Anterior cingulate cortex (tissue), 58 donors: ENCODE data around the gene DNAH17.
A peak's percentile ranks its signal among the peaks of the same experiment; 100 is the strongest.

Experiments used
- DNase-seq, 58 donors: peaks; one replicate each; lab custom pipeline; 2025; lab: John Stamatoyannopoulos, UW

Gene DNAH17

DNA sequence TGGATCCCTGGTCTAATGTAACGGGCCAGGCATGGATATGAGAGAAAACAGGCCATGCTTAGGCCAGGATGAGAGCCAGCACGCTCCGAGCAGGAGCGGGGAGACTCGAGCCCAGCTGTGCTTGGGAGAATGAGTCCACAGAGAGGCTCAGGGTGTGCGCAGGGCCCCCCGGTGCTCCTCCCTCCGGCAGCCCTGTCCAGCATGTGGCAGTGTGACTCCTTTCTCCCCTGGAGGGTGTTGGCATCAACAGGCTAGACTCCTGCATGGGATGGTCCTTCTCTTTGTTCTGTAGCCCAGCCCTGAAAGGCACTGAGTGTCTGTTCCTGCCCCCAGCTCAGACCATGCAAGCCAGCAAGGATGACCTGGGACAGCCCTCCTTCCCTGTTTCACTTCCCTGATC, 175.3 kb downstream of the DNAH17 start:
- DNase-seq = no peak

DNA sequence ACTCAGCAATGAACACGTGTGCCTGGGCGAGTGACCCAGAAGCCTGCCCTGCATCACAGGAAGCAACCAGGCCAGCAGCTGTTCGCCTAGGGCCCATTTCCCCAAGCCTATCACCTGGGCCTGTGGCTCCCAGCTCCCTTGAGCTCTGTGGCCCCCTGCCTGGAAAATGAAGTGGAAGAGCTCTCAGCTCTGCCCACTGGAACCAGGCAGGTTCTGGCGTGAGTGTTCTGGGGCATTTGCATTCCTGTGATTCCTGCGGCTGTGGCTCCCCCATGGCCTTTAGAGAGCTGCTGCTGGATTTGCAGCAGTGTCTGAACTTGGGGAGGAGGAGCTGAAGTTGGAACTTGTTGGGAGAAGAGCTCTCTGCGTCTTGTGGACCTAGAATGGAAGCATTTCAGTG, 175.9 kb downstream of the DNAH17 start:
- no peak for DNase-seq

DNA sequence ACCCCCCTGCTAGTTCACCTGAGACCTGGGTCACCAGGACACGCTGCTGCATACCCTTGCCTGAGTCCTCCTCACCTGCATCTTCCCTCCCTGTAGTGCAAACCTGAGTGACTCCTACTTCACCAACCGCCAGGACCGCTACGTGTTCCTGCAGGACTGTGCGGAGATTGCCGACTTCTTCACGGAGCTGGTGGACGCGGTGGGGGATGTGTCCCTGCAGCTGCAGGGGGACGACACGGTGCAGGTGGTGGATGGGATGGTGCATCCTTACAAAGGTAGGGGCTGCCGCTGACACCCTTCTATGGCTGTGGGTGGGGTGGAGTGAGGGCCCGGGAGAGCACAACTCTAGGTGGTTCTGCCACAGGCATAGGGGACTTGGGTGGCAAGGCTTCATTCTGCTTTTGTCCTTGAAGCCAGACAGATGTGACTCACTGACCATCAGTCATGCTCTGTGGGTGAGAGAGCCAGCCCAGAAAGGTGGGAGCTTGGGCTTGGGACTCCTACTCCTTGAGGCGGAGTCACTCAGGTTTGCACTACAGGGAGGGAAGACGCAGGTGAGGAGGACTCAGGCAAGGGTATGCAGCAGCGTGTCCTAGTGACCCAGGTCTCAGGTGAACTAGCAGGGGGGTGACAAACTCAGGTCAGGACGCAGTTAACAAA, 176.5 kb downstream of the DNAH17 start:
- no peak for DNase-seq

DNA sequence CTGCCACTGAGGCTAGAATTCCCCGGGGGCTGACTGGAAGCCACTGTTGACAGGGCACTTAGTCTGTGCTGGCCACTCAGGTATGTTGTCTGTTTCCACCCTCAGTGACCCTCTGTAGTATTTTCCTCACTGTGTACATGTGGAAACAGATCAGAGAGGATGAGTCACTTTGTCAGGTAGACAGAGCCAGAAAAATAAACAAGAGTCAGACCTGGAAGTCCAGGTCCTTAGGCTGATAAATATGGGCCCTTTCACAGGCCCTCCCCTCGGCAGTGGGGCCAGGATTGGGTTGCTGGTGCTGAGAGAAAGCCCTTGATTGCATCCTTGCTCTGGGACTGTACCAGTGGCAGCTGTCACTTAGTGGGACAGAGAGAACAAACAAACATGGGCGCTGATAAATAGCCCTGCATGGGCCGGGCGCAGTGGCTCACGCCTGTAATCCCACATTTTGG, 177.5 kb downstream of the DNAH17 start:
- no peak for DNase-seq

DNA sequence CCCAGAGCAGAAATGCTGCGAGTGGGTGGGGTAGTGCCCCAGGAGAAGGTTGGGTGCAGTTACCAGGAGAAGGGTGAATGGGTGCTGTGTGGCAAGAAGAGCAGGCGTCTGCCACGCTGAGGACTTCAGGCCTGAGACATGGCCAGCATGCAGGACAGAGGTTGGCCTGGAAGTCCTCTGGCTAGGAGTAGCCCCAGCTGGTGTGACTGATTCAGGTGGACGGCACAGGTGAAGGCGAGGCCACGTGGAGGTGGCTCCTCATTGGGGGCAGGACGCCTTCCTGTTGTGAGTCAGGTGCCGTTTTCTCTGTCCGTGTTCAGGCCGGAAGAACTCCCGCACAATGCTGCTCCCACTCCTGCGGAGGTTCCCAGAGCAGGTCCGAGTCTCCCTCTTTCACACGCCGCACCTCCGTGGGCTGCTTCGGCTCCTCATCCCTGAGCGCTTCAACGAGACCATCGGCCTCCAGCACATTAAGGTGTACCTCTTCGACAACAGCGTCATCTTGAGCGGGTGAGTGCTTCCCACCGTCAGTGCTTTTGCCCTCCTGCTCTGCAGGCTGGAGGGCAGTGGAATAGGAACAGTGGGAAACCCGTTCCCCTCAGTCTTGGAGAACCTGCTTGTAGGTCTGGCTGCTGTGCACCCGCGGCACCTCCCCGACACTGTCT, 178.0 kb downstream of the DNAH17 start:
- no peak for DNase-seq

DNA sequence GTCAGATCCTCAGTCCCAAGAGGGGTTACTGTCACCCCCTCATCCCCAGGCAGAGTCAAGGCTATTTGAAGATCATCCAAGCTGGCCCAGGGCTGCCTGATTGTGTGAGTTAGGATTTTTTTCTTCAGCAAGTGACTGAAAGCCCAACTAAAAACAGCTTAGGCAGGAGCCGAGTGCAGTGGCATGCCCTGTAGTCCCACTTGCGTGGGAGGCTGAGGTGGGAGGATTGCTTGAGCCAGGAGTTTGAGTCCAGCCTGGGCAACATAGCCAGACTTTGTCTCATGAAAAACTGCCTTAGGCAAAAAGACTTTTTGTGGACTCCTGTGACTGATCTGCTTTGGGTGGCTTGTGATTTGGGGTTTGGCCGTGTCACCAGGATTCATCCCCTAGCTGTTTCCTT, 178.8 kb downstream of the DNAH17 start:
- no peak for DNase-seq

DNA sequence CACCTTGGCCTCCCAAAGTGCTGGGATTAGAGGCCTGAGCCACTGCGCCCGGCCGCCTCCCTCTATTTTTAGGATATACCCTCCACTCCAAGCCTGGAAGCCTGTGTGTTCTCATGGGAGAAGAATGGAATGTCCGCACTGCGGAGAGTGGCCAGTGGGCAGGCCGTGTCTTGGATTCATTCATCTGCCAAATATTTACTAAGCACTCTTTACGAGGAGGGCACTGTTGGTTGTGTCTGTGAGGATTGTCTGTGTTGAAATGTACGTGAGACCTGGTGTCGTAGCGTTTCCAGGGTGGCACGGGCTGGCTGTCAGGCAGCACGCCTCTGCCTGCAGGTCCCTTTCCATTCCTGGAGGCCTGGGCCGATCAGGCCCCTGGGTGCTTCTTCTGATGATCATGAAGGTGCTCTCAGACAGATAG, 179.5 kb downstream of the DNAH17 start:
- DNase-seq = no peak

DNA sequence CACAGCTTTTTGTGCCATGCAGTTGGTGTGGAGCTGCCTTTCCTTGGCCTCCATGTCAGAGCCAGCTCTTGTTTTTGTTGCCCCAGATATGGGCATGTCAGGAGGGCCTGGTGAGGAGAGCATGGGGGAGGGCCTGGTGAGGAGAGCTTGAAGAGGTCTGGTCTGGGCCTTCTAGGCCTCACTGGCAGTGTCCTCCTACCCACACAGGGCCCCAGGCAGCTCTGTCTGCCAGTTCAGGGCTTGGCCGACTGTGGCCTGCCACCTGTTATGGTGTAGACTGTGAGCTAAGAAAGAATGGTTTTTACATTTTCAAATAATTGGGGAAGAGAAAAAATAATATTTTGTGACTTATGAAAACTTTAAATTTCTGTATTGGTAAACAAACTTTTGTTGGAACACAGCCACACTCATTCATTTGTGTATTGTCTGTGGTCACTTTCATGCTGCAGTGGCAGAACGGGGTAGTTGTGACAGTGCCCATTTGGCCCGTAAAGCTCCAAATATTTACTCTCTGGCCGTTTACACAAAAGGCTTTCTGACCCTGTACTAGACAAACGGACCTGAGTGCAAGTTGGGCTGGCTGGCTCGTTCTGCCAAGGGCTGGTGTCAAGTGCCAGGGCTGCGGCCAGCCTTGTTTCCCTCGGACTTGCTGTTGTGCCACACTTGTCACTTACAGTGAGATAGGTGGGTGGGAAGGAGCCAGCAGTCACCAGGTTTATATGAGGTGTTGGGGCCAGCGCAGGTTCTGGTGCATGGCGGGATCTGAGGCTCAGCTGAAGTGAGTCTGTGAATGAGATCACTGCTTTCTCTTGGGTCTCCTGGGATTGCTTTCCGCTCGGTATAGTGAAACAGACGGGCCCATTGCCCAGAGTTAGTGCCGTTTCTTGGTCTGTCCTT, 180.5 kb downstream of the DNAH17 start:
- peak in 6 of 58 donors; percentile 10 to 38 (median 26) for DNase-seq

DNA sequence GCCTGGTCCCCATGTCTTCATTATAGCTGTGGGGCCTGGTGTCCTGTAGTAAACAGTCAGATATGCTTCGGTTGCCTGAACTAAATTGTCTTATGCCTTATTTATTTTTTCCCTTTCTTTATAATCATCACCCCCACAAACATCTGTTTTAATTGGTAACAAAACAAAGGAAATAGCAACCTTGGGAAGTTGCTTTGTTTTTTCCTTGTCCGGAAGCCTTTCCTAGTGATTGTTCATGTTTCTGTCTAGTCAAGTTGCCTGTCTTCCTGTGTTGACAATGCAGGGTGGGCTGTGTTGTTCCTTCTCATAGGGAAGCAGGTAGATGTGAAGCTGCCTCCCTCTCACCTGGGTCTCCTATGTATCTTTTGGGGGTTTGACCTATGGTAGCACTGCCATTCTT, 182.0 kb downstream of the DNAH17 start:
- DNase-seq = no peak

DNA sequence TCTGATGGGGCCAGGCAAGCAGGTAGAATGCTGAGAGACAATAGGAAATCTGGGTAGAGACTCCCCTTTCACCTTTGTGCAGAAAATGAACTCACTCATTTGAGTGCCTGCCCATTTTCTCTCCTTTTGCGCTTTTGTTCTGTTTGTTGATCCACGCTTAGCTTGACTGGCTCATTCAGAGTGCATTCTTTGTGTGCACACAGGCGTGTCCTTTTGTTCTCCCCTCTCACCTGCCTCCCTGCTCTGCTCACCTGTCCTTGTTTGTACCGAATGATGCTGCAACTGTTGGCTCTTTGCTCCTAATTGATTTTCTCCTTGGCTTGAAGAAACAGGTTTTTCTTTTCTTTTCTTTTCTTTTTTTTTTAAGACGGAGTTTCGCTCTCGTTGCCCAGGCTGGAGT, 183.0 kb downstream of the DNAH17 start:
- no peak for DNase-seq

DNA sequence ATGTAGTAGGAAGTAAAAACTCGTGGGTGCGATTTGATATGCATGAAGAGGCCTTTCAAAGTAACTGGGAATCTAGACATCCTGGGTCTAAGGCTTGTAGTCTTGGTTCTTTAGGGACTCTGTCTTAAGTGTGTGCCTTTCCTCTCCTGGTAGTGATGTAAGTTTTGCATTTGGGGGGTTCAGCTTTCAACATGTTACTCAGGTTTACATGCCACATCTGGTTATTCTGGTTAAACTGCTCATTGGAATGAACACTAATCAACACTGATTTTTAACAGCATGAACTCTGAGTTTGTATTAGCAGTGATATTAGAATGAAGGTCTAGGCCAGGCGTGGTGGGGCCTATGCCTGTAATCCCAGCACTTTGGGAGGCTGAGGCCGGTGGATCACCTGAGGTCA, 183.6 kb downstream of the DNAH17 start:
- no peak for DNase-seq

DNA sequence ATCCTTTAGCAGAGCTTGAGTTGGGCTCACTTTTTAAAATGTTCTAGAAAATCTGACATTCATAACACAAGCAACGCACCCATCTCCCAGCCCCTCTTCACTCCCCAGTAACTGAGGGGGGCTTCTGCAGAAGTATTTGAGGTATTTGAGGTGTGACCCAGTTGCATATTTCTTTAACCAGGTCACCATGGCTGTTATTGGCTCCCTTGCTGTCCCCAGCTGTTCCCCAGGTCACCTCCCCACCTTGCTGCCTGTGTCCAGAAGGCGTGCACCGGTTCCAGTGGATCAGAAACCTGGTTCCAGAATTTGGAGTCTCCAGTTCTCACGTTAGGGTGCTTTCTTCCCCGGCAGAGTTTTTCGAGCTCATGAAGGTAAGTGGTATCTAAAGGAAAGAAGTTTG, 184.9 kb downstream of the DNAH17 start:
- DNase-seq = no peak

DNA sequence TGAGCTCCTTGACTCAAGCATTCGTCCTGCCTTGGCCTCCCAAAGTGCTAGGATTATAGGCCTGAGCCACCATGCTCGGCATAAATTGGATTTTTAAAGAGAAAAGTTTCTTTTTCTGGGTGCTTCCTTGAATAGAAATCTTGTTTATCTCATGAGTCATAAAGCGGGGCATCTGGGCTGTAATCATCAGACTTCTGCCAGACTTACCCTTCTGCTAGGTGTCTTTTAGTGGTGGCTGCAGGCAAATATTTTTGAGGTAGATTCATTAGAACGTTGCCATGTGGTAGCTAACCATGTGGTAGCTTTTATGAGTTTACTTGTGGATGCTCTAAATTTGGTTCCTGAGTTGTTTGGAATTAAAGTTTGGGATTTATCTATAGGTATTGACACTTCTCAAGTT, 185.4 kb downstream of the DNAH17 start:
- no peak for DNase-seq

DNA sequence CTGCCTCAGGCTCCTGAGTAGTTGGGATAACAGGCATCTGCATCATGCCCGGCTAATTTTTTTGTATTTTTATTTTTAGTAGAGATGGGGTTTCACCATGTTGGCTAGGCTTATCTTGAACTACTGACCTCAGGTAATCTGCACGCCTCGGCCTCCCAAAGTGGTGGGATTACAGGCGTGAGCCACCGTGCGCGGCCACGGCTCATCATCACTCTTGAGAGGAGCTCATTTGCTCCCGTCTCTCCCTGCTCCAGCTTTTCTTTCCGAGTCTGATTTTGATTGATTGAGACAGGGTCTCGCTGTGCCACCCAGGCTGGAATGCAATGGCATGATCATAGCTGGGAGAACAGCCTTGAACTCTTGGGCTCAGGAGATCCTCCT, 186.2 kb downstream of the DNAH17 start:
- DNase-seq = no peak

DNA sequence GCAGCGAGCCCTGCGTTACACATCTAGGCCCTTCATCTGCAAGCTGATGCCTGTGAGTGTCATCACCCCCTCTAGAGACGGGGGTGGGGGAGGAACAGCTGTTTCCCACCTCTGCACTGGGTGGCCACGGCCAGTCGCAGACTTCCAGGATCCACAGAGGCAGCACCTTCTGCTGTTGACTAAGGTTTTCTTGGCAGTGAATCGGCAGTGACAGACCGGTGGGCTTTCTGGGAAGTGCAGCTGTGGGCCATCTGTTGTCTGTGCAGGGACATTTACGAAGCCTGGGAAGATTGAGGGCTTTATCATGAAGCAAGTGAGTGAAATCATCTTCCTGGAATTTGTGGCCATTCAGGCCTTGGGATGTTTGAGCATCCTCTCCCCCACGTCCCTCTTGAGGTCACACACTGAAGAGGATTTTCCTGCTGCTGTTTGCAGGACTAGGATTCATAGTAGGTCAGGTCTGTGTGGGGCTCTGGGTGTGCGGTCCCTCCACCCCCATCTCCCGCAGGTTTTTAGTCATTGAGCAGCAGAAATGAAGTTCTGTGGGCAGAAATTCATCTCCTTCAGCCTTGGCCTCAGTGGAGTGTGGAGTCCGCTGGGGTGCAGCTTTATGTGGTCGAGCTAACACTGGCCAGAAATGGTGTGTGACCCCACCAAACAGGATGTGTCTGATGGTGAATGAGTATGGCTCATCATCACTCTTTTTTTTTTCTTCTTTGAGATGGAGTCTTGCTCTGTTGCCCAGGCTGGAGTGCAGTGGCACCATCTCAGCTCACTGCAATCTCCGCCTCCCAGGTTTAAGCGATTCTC, 186.8 kb downstream of the DNAH17 start:
- DNase-seq = no peak

DNA sequence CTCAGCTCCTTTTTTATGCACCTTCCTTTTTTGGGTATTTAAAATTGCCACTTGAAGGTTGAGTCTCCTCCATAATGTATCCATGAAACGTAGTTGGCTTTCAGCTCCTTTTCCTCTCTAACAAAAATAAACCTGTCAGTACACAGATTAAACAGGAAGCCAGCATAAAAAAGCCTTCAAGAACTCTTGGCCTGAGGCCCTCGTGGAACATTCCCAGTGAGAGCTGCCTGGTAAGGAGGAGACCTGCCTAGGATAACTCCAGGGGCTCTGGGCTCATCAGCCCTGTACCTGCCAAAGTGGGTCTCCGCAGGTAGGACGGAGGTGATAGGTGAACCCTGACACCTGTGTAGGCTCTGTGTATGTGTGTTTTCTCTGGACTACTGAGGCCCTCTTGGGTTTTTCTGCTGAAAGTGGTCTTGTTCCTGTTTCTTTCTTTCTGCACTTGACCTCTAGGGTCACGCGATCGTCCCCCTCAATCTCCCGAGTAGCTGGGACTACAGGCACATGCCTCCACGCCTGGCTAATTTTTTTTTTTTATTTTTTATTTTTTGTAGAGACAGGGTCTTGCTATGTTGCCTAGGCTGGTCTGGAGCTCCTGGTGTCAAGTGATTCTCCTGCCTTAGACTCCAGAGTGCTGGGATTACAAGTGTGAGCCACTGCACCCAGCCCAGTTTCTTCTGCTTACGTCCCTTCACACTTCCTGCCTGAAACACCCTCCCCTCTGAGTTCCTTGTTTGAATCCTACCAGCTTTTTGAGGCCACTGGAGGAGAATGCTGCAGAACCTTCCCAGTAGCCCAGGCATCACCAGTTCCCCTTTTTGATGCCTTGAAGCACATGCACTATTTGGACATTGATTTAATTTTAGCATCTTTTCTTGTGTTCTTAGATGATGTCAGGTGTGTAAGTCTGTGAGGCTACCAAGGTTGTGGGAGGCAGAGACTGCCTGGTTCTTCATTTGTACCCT, 188.9 kb downstream of the DNAH17 start:
- peak in 10 of 58 donors; percentile 9 to 41 (median 15) for DNase-seq

DNA sequence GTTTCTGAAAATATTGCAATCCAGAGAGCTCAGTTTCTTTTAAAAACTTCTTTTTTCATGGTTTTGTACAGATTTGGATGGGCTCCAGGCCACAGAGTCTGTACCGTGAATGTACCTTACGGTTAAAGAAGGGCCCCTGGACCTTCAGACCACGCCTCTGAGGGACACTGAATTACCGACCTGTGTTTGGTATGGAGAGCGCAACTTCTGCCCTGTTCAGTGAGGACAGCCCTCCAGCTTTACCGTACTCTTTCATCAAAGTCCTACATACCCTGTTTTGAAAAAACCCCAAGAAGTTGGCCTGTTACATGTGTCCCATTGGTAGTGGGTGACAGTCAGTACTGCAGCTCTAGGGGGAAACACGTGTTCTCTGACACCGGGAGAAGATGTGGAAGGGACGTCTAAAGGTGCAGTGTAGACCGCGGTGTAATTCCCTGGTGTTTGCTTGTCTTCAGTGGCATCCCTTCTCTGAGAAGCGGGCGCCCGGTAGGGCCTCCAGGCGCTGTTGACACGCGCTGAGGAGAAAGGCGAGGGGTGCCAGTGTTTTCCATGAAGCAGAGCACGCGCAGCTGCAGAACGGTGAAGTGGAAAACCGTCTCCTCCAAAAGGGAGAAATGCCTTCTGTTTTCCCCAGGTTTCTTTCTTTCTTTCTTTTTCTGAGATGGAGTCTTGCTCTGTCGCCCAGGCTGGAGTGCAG, 192.6 kb downstream of the DNAH17 start:
- DNase-seq = no peak

DNA sequence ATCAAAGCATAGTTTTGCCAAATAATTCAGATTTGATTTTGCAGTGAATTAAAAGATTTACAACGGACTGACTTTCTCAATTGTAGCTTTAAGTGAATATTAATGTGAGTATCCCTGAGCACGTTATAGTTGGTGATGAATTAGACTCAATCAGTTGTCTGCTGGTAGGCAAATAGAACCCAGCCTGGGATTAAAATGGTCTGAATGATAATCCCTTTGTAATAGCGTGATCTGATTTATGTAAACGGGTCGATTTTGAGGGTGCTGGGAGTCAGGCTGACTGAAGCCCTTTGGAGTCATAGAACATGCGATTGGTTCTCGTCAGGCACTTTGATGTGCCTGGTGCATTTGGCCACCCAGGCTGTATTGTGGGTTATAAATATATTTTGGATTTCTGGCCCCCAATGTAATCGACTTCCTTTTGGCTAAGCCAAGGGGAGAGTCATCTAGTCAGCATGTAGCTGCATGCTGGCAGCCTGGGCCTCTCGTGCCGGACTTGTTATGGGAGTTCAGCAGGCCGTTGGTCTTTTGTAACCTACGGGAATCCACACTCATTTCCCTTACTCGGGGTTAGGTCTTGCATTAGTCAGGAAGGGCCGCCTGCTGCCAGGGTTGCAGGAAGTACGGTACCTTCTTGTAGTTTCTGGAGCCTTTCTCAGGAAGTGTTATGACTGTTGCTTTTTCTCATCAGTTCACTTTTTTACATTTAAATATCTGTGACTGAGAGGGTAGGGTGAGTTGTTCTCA, 193.3 kb downstream of the DNAH17 start:
- peak in 12 of 58 donors; percentile 5 to 46 (median 26) for DNase-seq
